SK-N-MC (cell line): ENCODE measurements around the gene NLRP7.

Experiments
- EZH2 ChIP-seq: fragments of 200-600 bp; sonication (generic); IDR thresholded peaks from one replicate; pipeline ENCODE4 v1.6.1; 2017; ENCODE audit warnings: antibody characterized with exemption
- FOXP2 ChIP-seq: optimal IDR thresholded peaks from 2 replicates; pipeline ENCODE3; 2011; ENCODE audit warnings: mild to moderate bottlenecking, moderate library complexity; ENCODE audit not compliant: insufficient read depth; ENCODE audit errors: extremely low read length, control extremely low read depth
- POLR2AphosphoS5 ChIP-seq: IDR thresholded peaks from 2 replicates; pipeline ENCODE4 v1.6.1; 2012; ENCODE audit warnings: mild to moderate bottlenecking, low read depth, low read length, borderline replicate concordance

- TF ChIP-seq EZH2, result no peak
- no peak for TF ChIP-seq POLR2AphosphoS5
- TF ChIP-seq FOXP2, result no peak
Measured at GRCh38 chr19:54921082-54921481, 26.2 kb downstream of the NLRP7 start.
